K562 (cell line): ENCODE data around the gene CORO2A. TPM values are rescaled to one million over a fixed set of nuclear protein-coding genes. Genes with fewer than 3 reads are reported as not detected.
"Not testable (repeated sequence)": the region's sequence is repeated elsewhere in the genome, so short reads cannot be mapped to it uniquely, and the experiment has no call there.

Experiments
- ATAC-seq: fragments of 200-7000 bp; cut with Tn5 transposase; 3 replicates; pipeline ENCODE4 v1.9.1; 2020; ENCODE audit warnings: moderate library complexity
- BruUV-seq: library from RNA; stranded (reverse); fragments of 400-500 nt; replicated peaks from 2 replicates; lab custom pipeline; 2021; lab: Mats Ljungman, UMichigan
- CTCF ChIA-PET: fragments of 300-600 bp; formaldehyde crosslinking; extraction: SDS; loops from one replicate; lab custom pipeline; 2021; ENCODE audit warnings: low intra/inter-chr PET ratio; lab: Yijun Ruan, JAX
- POLR2A ChIA-PET: fragments of 300-600, 350-650 bp; sonication (Branson Sonifier 250); formaldehyde crosslinking; extraction: SDS; loops from one replicate; lab custom pipeline; 2021; ENCODE audit warnings: antibody characterized with exemption, inconsistent platforms; lab: Yijun Ruan, JAX
- DNase-seq, 4 experiments: peaks; one replicate each; pipeline versions ENCODE4 v3.0.0 to v3.0.0-alpha.2; 2011 to 2018; ENCODE audit warnings: low spot score in 3 of 4, mixed read lengths in 3 of 4; ENCODE audit errors: extremely low read depth in 1 of 4
- FAIRE-seq: peaks from 2 replicates; lab custom pipeline; 2011; peaks lifted over from hg19 to GRCh38; lab: Jason Lieb, UNC
- H2AFZ ChIP-seq: 2 replicates; pipeline ENCODE4 v1.6.0; 2011; ENCODE audit warnings: low read depth, low read length, control low read depth, inconsistent platforms
- H3K27ac ChIP-seq: fragments of 200-600 bp; 3 replicates; pipeline ENCODE4 v1.8.0; 2011; ENCODE audit warnings: low read depth, mild to moderate bottlenecking, control low read depth, inconsistent platforms, low read length, moderate library complexity, mixed read lengths; ENCODE audit errors: extremely low read depth
- H3K27me3 ChIP-seq, 2 experiments: fragments of 300-600 bp in 1 of 2; 2 replicates in 1 of 2; 3 replicates in 1 of 2; pipeline versions ENCODE4 v1.6.0 to v1.8.0; 2011; ENCODE audit warnings: inconsistent platforms in 2 of 2, low read length in 2 of 2, mild to moderate bottlenecking in 1 of 2, mixed read lengths in 1 of 2, moderate library complexity in 1 of 2; ENCODE audit not compliant: control insufficient read depth in 2 of 2, insufficient read depth in 2 of 2
- H3K36me3 ChIP-seq: fragments of 300-600 bp; 3 replicates; pipeline ENCODE4 v1.8.0; 2011; ENCODE audit warnings: mild to moderate bottlenecking, low read length, inconsistent platforms; ENCODE audit not compliant: control insufficient read depth, insufficient read depth
- H3K4me1 ChIP-seq, 2 experiments: fragments of 200-600 bp in 1 of 2; replicated peaks in 1 of 2; 2 replicates in 1 of 2; 3 replicates in 1 of 2; pipeline versions ENCODE4 v1.5.1 to v1.8.0; 2011; ENCODE audit warnings: inconsistent platforms in 2 of 2, low read length in 2 of 2, mild to moderate bottlenecking in 1 of 2, mixed read lengths in 1 of 2, moderate library complexity in 1 of 2; ENCODE audit not compliant: control insufficient read depth in 2 of 2, insufficient read depth in 2 of 2
- H3K4me2 ChIP-seq: 2 replicates; pipeline ENCODE4 v1.6.1; 2011; ENCODE audit warnings: low read length, control low read depth, inconsistent platforms, mixed read lengths; ENCODE audit not compliant: insufficient read depth
- H3K4me3 ChIP-seq: fragments of 200-600 bp; sonication (generic), shearing (Covaris generic); 2 replicates; pipeline ENCODE4 v1.5.1; 2016; ENCODE audit warnings: control low read depth, inconsistent platforms
- H3K79me2 ChIP-seq: fragments of 200-600 bp; 3 replicates; pipeline ENCODE4 v1.8.0; 2011; ENCODE audit warnings: low read length, inconsistent platforms; ENCODE audit not compliant: control insufficient read depth, insufficient read depth
- H3K9ac ChIP-seq, 2 experiments: 2 replicates each; pipeline versions ENCODE4 v1.6.0 to v1.6.1; 2011; ENCODE audit warnings: low read depth in 2 of 2, low read length in 2 of 2, control low read depth in 1 of 2, inconsistent platforms in 1 of 2, mild to moderate bottlenecking in 1 of 2, mixed read lengths in 1 of 2; ENCODE audit not compliant: insufficient read depth in 1 of 2
- H3K9me1 ChIP-seq: one replicate; pipeline ENCODE4 v1.6.0; 2011; ENCODE audit warnings: inconsistent platforms, mild to moderate bottlenecking, low read length, moderate library complexity; ENCODE audit not compliant: control insufficient read depth, insufficient read depth
- H3K9me3 ChIP-seq: replicated peaks from 2 replicates; pipeline ENCODE4 v1.5.1; 2011; ENCODE audit warnings: low read depth, low read length, inconsistent platforms; ENCODE audit not compliant: control insufficient read depth, insufficient read depth
- H4K20me1 ChIP-seq: replicated peaks from 2 replicates; pipeline ENCODE4 v1.6.1; 2011; ENCODE audit warnings: low read length, inconsistent platforms, mixed read lengths; ENCODE audit not compliant: control insufficient read depth, insufficient read depth
- RAD21 ChIP-seq, 2 experiments: fragments of 250-450 bp in 1 of 2; fragments of 450-650 bp in 1 of 2; sonication (Bioruptor Pico) in 1 of 2; formaldehyde crosslinking in 1 of 2; IDR thresholded peaks in 1 of 2; conservative IDR thresholded peaks in 1 of 2; 2 replicates each; pipeline versions ENCODE4 v1.4.0 to v1.8.0; 2020 to 2022; ENCODE audit warnings: mild to moderate bottlenecking in 2 of 2, moderate library complexity in 1 of 2
- WGBS: fragments of 100-300 bp; shearing (Covaris generic); methylation state at CpG from one replicate; pipeline ENCODE4 v1.1.6; 2016; ENCODE audit warnings: low coverage, mixed read lengths; ENCODE audit not compliant: insufficient coverage; ENCODE audit errors: missing lambda C conversion rate; 5-methylcytosine and 5-hydroxymethylcytosine counted together
- in situ Hi-C: fragments of 300-500 bp; cut with MboI; formaldehyde crosslinking; loops from 4 replicates; pipeline ENCODE4 v1.15.0; 2018; ENCODE audit warnings: inconsistent platforms, mixed read lengths
- intact Hi-C: fragments of 100-400 bp; cut with micrococcal nuclease; formaldehyde crosslinking; loops from 2 replicates; pipeline ENCODE4 v1.14.2; 2022
- polyA plus RNA-seq, 8 experiments: library from polyadenylated mRNA; depleted of rRNA in 4 of 8; stranded (reverse) in 5 of 8; unstranded in 3 of 8; fragments of >200 nt; fragmentation: Nextera tagmentation in 2 of 8; fragmentation: Illumina TruSeq in 1 of 8; extraction: Ambion mirVana in 2 of 8; extraction: Trizol in 1 of 8; gene quantifications; 2 replicates each; pipeline versions ENCODE4 v1.2.1 to v1.2.3, GENCODE V29; 2011 to 2014; ENCODE audit warnings: inconsistent platforms in 1 of 8, missing spikeins in 1 of 8
- total RNA-seq, 7 experiments: library from RNA; depleted of rRNA in 6 of 7; stranded (reverse); fragments of >200 nt in 6 of 7; fragmentation: Illumina TruSeq in 2 of 7; extraction: Trizol in 2 of 7; gene quantifications; 2 replicates each; pipeline versions ENCODE4 v1.2.1 to v1.2.3, GENCODE V29; 2011 to 2021; ENCODE audit warnings: low replicate concordance in 1 of 7
- TF ChIP-seq, protein P1 (sequence below), 2 experiments: fragments of 450-650 bp; conservative IDR thresholded peaks; 2 replicates each; pipeline ENCODE4 v1.6.1; 2017; ENCODE audit warnings: mild to moderate bottlenecking in 2 of 2, moderate library complexity in 2 of 2

The CORO2A gene
- total and polyA plus RNA-seq, 9 of the 15 experiments (the other 6 are each of a cell fraction or from before 2014, with no cell fraction given) = 9.5 to 26.6 (median 18.0) TPM

DNA sequence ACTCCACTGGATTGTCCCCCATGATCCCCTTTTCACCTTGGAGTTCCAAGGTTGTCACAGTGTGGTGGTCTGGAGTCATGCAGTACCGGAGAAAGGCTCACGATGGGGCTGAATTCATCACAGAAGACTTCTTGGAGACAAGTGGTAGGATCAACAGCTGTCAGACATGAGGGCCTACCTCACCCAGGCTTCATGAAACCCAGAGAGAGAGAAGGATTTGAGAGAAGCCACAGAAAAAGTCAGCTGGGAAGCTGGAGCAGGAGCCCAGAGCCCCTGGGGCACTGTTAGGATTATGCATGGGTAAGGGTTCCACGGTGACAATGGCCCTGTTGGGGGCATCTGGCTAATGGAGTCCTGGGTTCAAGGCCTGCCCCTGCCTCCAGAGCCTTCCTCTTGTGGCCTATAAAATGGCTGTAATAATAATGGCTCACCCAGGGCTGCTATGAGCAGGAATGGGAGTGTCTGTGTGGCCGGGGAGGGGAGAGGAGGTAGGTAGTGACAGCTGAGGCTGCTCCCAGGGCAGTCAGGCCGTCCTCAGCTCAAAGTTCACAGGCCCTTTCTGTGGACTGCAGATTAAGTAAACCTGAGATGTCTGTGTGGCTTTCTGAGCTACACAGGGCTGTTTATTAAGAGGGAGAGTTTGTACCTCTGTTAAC, 74.3 kb downstream of the CORO2A start (continued):
- TF ChIP-seq RAD21 (CRISPR knock-in tag; conservative IDR thresholded peaks at IDR 0.05 in 1 of 2, IDR thresholded peaks at IDR 0.05 in 1 of 2) = peak; percentile 70 to 79
- TF ChIP-seq, protein P1, sequence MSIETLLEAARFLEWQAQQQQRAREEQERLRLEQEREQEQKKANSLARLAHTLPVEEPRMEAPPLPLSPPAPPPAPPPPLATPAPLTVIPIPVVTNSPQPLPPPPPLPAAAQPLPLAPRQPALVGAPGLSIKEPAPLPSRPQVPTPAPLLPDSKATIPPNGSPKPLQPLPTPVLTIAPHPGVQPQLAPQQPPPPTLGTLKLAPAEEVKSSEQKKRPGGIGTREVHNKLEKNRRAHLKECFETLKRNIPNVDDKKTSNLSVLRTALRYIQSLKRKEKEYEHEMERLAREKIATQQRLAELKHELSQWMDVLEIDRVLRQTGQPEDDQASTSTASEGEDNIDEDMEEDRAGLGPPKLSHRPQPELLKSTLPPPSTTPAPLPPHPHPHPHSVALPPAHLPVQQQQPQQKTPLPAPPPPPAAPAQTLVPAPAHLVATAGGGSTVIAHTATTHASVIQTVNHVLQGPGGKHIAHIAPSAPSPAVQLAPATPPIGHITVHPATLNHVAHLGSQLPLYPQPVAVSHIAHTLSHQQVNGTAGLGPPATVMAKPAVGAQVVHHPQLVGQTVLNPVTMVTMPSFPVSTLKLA (conservative IDR thresholded peaks at IDR 0.05) = peak in 1 of 2 experiments; percentile 47; a peak in 2 of 4 replicates

DNA sequence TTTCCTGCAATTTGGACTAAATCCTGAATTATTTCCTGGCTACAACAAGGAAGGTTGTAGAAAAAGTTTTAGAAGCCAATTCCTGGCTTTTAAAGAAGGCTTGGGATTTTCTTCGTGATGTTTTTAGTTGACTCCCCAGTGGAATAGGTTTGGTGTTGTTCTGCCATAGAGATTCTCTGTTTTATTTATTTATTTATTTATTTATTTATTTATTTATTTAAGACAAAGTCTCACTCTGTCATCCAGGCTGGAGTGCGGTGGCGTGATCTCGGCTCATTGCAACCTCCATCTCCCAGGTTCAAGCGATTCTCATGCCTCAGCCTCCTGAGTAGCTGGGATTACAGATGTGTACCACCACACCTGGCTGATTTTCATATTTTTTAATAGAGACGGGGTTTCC, 75.3 kb downstream of the CORO2A start:
- H3K9ac ChIP-seq, DNase-seq, intact Hi-C loops, BruUV-seq, POLR2A ChIA-PET, H4K20me1 ChIP-seq, H3K4me3 ChIP-seq, H3K27me3 ChIP-seq, H3K27ac ChIP-seq, H3K9me1 ChIP-seq, FAIRE-seq, H2AFZ ChIP-seq, H3K9me3 ChIP-seq, ATAC-seq: not testable (repeated sequence)
- Histone ChIP-seq H3K4me1 (peaks cover 14 to 22% of the 10 kb centered on the region in 2 experiments; a peak in 4 of 5 replicates), H3K4me2 (0 out of 2 replicates have a peak overlapping the region, but pooled peaks have one; percentile 97), H3K36me3 (peaks cover 19% of the 10 kb centered on the region; the same call in 1 of the 3 replicates), H3K79me2 (peaks cover 27% of the 10 kb centered on the region)
- CTCF ChIA-PET = interaction anchor here (1.8 kb wide), 1 partner anchor 147 kb away, joined by 8 read pairs; no protein-coding TSS in a partner anchor
- 95% methylated on average over 6 of the region's 6 CpGs for WGBS
- in situ Hi-C loops = loop anchor here (5.0 kb wide), 2 partner anchors 90 to 145 kb away; no protein-coding TSS in a partner anchor
